GM18526 (cell line): ENCODE measurements around the gene SMC5.

Experiments
- POLR2A ChIP-seq: IDR thresholded peaks from 3 replicates; pipeline ENCODE4 v1.6.1; 2011; ENCODE audit not compliant: insufficient read length; ENCODE audit errors: extremely low read depth

Gene SMC5

DNA sequence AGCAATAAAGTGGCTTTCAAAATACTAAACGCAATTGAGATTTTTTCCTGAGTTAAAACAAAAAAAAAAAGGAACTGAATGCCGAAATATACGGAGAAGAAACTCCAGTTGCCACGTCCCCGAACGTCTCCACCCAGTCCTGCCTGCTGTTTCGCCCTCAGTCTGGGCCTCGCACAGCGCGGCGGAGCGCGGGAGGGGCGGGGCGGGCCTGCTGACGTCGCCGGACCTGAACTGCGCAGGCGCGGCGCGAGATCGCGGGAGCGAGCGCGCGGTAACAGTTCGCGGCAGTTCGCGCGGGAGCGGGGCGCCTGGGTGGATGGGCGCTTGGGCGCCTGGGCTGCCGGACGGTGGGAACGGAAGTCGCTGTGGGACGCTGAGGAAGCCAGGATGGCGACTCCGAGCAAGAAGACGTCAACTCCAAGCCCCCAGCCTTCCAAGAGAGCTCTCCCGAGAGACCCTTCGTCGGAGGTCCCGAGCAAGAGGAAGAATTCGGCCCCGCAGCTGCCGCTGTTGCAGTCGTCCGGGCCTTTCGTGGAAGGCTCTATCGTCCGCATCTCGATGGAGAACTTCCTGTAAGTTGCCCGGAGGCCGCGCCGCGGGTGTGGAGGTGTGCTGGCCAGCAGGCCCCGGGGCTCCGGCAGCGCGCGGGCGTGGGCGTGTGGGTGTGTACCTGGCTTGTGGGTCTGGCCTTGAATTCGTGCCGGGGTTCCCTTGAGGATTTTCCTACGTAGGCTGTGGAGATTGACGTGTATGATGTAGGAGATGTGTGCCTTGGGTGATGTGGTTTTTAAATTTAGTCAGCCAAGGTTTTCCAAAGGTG lies at the start of gene SMC5:
Gene SMC5, plus strand, starts transcription at position 287 of the 820 bp plus-strand sequence. Its CDS starts 101 bp downstream, at position 388.
- TF ChIP-seq POLR2A: peak; percentile 96

DNA sequence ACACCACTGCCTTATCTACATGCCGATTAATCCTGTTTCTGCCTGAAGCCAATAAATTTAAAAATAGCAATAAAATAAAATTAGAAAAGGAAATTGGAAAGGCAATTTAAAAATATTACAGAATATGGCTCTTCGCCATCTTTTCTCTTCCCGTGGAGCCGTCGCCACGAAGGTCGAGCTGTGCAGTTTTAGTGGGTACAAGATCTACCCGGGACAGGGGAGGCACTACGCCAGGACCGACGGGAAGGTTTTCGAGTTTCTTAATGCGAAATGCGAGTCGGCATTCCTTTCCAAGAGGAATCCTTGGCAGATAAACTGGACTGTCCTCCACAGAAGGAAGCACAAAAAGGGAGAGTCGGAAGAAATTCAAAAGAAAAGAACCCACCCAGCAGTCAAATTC lies 41.7 kb upstream of the SMC5 start:
- TF ChIP-seq POLR2A: no peak

DNA sequence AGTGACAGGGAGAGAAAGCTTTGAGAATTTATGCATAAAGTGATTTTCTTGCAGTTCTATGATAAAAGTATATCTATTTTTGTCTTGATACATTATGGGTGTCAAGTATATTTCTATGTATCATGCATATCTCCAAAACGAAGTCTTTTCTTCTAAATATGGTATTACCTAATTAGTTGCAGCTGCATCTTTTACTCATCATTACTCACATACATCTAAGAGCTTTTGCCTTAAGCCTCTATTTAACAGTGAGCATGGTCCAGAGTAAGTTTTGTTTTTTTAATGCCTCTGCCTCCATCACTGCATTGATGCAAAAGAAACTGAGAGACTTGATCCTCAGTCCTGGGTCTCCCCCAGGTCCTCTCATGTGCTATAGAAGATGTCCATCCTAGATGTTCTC lies 40.0 kb upstream of the SMC5 start:
- no peak for TF ChIP-seq POLR2A

DNA sequence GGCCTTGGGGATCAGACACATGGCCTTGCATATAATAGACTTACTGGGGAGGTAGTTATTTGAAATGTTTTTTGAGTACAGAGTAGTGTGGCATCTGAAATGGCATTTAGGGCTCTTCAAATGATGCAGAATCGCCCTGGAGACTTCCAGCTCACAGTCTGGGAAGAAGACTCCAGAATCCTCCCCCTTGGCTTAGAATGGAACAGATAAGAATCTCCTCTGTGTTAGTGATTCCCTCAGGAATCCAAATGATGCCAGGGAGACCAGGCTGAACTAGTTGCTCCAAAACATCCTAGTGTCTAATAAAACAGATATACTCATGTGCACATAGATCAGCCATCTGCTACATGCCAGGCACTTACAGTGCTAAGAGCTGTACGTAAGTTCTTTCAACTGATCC lies 38.6 kb upstream of the SMC5 start:
- TF ChIP-seq POLR2A: no peak

DNA sequence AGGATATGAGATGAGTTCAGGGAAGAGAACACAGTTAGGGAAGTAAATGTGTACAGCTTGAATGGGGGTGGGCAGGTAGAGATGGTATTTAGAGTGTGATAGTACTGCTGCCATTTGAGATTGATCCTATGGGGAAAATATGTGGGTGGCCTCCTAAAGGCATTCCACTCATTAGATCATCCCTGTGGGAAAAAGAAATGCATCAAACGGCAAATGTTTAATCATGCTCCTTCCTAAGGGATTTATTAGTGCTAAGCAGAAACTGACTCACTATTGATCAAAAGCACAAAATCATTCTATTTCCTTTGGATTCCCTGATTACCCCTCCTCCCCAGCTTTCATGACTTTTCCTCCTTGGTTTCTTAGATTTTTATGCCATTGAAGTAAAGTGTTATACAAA lies 36.4 kb upstream of the SMC5 start:
- no peak for TF ChIP-seq POLR2A

DNA sequence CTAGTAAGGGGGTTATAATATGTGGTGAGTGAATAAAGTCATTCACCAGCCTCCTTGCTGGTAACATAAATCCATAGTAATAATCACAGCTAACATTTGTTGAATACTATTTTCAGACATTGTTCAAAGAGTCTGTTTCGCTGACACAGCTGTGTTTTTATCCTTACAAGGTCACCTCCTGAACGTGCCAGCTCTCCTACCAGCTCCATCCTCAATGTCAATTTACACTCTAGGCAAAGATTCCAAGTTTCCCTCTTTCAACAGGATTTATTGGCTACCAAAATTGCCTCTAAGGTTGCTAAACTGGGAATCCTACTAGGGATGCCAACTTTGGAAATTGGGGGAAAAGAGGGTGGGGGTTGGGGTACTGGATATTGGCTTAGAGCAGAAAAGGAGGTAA lies 30.7 kb upstream of the SMC5 start:
- no peak for TF ChIP-seq POLR2A

DNA sequence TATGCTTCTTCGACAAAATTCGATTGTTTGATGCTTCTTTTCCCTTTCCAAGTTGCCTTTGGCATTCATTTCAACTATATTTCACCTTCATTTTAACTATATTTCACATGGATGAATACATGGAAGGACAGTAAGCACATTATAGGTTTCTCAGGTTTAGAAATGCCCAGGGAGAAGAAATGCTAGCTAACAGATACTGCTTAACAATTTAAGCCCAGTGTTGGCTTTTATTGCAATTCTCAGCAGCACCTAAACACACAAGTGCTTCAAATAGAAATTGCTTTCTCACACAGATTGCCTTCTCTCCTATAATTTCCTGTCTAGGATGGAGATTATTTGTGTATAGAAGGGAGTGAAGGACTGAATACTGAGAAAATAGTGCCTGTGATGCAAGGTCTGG lies 30.2 kb upstream of the SMC5 start:
- no peak for TF ChIP-seq POLR2A

DNA sequence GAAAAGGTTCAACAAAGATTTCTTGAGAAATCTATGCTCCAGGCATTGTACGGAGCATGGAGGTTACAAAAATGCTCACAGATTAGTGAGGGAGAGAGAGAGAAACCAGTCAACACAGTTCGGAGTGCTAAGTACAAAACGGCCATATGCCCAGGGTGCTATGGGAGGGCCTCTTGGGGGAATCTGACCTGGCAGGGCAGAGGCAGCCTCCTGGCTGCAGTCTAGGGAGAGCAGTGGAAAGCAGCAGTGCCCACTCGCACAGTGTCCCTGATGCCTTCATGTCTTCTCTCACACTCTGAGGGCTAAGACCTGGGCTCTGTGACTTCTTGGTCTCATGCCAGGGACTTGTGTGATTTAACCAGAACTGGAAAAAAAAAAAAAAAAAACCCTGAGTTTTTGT lies 29.8 kb upstream of the SMC5 start:
- no peak for TF ChIP-seq POLR2A

DNA sequence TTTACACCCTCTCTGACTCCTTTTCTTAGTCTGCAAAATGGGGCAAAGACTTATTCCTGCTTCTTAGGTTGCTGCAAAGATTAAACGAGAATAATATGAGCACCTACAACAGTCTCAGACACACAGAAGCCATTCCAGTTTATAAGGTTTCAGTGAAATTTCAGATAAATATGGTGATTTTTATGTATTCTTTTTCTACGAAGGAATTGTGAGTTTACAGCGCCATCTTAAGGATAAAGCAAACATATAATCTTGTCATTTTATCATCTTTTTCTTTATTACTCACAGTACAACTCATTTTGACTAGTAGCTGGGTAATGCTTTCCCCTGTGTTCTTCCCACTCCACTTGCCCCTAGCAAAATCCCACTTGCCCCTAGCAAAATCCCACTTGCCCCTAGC lies 29.2 kb upstream of the SMC5 start:
- TF ChIP-seq POLR2A: no peak

DNA sequence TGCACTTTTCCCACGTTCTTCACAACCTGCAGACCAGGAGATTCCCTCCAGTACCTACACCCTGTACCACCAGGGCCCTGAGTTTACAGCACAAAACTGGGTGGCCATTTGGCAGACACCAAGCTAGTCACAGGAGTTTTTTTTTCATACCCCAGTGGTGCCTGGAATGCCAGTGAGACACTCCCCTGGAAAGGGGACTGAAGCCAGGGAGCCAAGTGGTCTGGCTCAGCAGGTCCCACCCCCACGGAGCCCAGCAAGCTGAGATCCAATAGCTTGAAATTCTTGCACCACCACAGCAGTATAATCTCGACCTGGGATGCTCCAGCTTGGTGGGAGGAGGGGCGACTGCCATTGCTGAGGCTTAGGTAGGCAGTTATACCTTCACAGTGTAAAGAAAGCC lies 26.3 kb upstream of the SMC5 start:
- no peak for TF ChIP-seq POLR2A

DNA sequence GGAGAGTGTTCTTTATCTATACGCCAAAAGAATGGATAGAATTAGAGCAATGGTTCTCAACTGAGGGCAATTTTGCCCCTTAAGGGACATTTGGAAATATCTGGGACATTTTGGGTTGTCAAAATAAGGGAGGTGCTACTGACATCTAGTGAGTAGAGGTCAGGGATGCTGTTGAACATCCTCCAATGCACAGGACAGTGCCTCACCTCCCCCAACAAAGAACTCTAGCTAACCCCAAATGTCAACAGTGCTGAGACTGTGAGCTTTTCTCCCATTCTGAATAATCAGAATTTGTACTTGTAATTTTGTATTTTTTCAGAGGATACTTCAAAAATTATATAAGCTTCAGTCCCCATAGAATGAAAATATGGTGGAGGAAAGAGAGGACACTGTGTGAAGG lies 8.6 kb upstream of the SMC5 start:
- no peak for TF ChIP-seq POLR2A

DNA sequence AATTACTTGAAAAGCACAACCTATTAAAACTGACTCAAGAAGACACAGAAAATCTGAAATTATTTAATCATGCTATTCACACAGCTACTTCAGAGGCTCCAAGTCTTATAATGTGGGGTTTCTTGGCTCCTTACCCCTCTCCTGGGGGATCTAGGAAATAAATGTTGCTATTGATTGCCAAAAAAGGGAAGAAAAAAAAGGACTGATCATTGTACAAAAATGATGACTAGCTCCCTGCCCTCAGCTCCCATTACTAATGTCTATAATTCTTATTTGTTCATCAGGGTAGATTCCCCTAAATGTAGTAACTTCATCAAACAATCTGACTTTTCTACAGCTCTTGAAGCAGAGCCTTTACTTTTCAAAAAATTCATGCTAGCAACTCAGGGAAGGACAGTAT lies 3.3 kb upstream of the SMC5 start:
- TF ChIP-seq POLR2A: no peak

DNA sequence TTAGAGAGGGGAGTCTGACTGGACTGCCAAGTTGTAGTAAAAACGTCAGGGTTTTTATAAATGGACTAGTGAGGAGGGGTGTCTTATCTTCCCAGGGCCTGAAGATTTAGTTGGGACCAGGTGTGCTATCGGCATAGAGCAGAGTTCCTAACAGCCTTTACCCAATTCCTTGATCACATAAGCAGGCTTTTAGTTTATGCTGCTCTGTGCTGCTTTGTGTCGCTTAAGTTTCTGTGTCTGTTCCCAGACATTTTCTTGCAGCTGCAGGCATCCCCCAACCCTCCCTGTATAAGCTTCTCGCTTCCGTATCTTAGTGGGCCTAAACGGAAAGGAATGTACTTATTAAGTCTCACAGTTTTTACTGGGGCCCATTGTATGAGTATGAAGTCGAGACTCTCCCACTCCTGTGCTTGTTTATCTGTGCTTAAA lies 2.6 kb upstream of the SMC5 start:
- TF ChIP-seq POLR2A: no peak

DNA sequence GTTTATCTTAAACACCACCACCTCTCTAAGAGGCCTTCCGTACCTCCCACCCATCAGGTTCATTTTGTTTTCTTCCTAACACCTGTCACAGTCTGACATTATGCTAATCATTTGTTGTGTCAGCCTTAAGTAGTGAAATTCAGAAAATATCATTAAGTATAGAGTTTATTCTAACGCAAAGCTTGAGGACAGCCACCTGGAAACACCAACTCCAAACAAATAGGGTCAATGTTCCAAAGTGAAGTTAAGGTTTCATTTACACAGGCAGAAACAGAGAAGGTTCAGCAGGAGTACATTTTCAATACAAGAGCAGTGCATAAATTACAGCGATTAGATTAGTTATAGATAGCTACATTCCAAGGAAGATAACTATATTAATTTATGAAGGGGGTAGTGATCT lies 1.3 kb upstream of the SMC5 start:
- TF ChIP-seq POLR2A: no peak

DNA sequence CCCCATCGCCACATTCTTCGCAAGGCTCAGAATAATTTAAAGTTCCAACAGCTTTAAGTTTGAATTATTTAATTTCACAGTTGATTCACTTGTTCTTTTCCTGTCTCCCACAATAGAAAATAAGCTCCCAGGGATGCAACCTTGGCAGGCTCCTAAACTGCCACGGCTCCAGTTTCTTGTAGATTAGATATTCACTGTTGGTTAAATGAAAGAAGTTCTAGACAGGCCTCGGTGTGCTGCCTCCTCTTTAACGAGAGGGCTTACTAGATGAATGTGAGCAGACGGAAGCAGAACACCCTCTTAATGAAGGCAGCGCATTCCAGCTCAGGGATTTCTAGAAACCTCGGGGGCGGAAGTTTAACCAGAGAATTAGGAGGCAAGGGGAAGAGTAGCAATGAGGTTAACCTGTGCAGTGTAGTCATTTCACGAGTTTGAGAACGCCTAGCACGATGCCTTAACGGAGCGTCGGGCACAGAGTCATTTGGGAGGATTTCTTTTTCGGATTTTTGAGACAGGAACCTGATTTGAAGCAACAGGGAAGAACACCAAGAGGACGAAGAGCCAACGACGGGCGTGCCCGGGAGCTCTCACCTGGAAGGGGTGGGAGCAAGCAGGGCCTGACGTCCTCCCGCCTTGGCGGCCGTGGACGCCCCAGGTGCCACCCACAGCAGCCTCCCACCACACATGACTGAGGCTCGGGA lies 637 bp upstream of the SMC5 start:
- no peak for TF ChIP-seq POLR2A

DNA sequence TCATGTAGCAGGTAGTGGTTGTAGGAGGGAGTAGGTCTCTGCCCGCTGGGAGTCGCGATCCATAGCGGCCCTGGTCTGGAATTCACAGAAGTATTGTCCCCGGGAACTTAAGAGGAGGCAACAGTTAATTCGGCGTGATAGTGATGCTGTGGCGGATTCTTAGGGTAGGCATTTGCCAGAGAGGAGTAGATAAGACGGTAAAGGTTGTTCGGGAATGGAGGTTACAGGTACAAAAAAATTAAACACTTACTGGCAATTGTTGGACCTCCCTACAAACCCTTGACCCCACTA lies 679 bp downstream of the SMC5 start:
- TF ChIP-seq POLR2A: no peak

DNA sequence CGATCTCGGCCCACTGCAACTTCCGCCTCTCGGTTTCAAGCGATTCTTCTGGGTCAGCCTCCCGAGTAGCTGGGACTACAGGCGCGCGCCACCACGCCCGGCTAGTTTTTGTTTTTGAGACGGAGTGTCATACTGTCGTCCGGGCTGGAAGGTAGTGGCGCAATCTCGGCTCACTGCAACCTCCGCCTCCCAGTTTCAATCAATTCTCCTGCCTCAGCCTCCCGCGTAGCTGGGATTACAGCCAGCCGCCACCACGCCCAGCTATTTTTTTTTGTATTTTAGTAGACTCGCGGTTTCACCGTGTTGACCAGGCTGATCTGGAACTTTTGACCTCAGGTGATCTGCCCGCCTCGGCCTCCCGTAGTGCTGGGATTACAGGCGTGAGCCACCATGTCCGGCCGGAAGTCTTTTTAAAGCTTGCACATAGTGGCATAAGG lies 1.2 kb downstream of the SMC5 start:
- TF ChIP-seq POLR2A: no peak
